NCI-H1105 treated with DMSO at 0.1 percent for 48 hours (cell line): ENCODE data around the gene SLC16A7.
A peak's percentile ranks its signal among the peaks of the same experiment; 100 is the strongest.
"Not testable (repeated sequence)": the region's sequence is repeated elsewhere in the genome, so short reads cannot be mapped to it uniquely, and the experiment has no call there.

ENCODE experiments used
- DNase-seq: peaks from one replicate; lab custom pipeline; 2025; lab: John Stamatoyannopoulos, UW

SLC16A7 gene

GRCh38 chr12:59736359-59736758 is 140.5 kb downstream of the SLC16A7 start:
- DNase-seq: no peak

GRCh38 chr12:59736786-59737185 is 141.0 kb downstream of the SLC16A7 start:
- DNase-seq: no peak

- DNase-seq: no peak
These were observed 142.1 kb downstream of the SLC16A7 start for GRCh38 chr12:59737725-59738463.

- no peak for DNase-seq
These were observed 147.0 kb downstream of the SLC16A7 start for GRCh38 chr12:59742841-59743240.

- DNase-seq: no peak
These were observed 148.7 kb downstream of the SLC16A7 start for GRCh38 chr12:59744564-59744963.

- DNase-seq: not testable (repeated sequence)
These were observed 155.3 kb downstream of the SLC16A7 start for GRCh38 chr12:59751091-59751490.

GRCh38 chr12:59761542-59761941 is 165.7 kb downstream of the SLC16A7 start:
- no peak for DNase-seq

GRCh38 chr12:59763835-59764234 is 168.0 kb downstream of the SLC16A7 start:
- DNase-seq: no peak

GRCh38 chr12:59768031-59768430 is 172.2 kb downstream of the SLC16A7 start:
- DNase-seq: no peak

GRCh38 chr12:59780605-59781135 is 184.8 kb downstream of the SLC16A7 start:
- DNase-seq: no peak

- no peak for DNase-seq
These were observed 191.8 kb downstream of the SLC16A7 start for GRCh38 chr12:59787610-59788009.

- DNase-seq: no peak
These were observed 196.8 kb downstream of the SLC16A7 start for GRCh38 chr12:59792647-59793046.

- no peak for DNase-seq
These were observed 207.9 kb downstream of the SLC16A7 start for GRCh38 chr12:59803735-59804134.

- DNase-seq: peak; percentile 11
These were observed 212.6 kb downstream of the SLC16A7 start for GRCh38 chr12:59808317-59808910.

GRCh38 chr12:59811991-59812390 is 216.2 kb downstream of the SLC16A7 start:
- no peak for DNase-seq

GRCh38 chr12:59812716-59813115 is 216.9 kb downstream of the SLC16A7 start:
- DNase-seq: no peak

GRCh38 chr12:59820594-59821011 is 224.8 kb downstream of the SLC16A7 start:
- DNase-seq: no peak

- DNase-seq: no peak
These were observed 227.7 kb downstream of the SLC16A7 start for GRCh38 chr12:59823567-59823966.

GRCh38 chr12:59827767-59828166 is 231.9 kb downstream of the SLC16A7 start:
- no peak for DNase-seq

GRCh38 chr12:59828521-59828920 is 232.7 kb downstream of the SLC16A7 start:
- DNase-seq: no peak

GRCh38 chr12:59833408-59833807 is 237.6 kb downstream of the SLC16A7 start:
- no peak for DNase-seq

GRCh38 chr12:59834659-59835474 is 239.0 kb downstream of the SLC16A7 start:
- no peak for DNase-seq
